Measurements from ENCODE around the gene CLN5.

DNA sequence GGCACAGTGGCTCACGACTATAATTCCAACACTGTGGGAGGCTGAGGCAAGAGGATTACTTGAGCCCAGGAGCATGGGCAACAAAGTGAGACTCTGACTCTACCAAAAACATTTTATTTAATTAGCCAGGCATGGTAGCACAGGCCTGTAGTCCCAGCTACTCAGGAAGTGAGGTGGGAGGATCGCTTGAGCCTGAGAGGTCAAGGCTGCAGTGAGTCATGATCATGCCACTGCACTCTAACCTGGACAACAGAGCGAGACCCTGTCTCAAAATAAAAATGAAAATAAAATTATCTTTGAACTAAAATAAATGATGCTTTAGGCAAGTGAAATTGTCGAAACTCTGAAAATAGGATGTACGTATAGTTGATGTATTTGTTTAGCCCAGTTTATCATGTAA lies 8.2 kb upstream of the CLN5 start:
- no peak for TF ChIP-seq YY1 (IDR thresholded peaks at IDR 0.05; ENCODE audit: insufficient read depth, insufficient read length)
- TF ChIP-seq ZNF274 (IDR thresholded peaks at IDR 0.05; ENCODE audit: low read depth, low read length): no peak

Measured in NT2/D1 (cell line).